Activated naive CD4-positive, alpha-beta T cell (primary cell): Measurements from ENCODE around the gene SLC22A17.

ENCODE experiments used
- DNase-seq, 4 experiments: peaks; one replicate each; lab custom pipeline; 2025; lab: John Stamatoyannopoulos, UW

SLC22A17 gene

GRCh38 chr14:23381871-23382270, 29.2 kb upstream of the SLC22A17 start:
- DNase-seq = no peak

DNA sequence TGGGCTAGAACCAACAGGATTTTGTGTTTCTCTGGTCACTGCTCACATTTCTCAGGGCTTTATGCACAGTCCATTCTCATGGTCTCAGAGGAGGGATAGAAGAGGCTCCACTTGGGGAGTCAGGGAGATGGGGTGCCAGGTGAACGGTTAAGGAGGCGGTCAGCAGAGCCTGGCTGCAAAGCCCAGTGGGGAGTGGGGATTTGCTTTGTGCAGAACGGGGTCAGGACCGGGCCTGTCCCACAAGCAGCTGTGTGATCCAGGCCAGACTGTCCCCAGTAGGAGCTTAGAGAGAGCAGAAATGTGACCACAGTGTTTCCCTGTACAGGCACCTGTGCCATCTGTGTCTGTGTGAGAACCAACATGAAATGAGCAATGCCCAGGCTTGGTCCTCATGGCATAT, 28.3 kb upstream of the SLC22A17 start:
- no peak for DNase-seq

- no peak for DNase-seq
These were observed 27.7 kb upstream of the SLC22A17 start for GRCh38 chr14:23380197-23380914.

DNA sequence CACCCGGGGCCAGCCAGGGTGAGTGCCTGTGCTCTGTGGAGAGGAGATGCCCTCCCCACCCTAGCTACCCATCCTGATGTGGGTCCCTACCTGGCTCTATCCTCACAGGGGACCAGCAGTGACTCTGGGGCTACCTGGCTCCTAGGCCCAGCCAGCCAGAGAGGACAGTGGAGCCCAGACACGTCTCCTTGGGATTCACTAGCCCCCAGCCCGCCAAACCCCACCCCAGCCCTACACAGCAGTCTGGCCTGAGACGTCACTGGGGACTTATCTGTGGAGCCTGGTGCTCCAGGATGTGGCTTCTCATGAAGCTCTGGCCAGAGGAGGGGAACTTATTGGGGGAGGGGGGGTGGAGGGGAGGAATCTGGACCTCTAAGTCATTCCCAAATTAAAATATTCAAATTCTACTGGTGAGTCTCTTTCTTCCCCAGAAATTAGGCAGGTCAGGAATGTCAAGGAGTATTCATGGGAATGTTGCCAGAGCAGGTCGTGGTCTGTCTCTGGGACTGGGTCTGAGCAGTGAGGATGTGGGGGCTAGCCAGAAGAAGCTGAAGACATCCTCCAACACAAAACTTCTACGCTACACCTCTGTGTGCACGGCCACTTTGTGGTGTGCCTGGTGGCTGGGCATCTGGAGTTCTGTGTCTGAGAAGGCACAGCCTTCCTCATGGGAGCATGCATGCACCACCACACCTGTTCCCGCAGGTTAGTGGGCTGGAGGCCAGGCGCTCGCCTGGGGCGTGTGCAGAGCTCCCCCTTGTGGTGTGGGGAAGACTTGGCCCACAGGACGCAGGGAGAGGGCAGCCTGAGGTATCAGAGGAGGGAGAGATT, 26.9 kb upstream of the SLC22A17 start:
- DNase-seq = peak; percentile 19 to 62 (median 46)

- DNase-seq = no peak
These were observed 26.0 kb upstream of the SLC22A17 start for GRCh38 chr14:23378612-23379220.

GRCh38 chr14:23377573-23378563, 25.2 kb upstream of the SLC22A17 start:
- DNase-seq = no peak

- no peak for DNase-seq
These were observed 24.5 kb upstream of the SLC22A17 start for GRCh38 chr14:23377198-23377550.

DNA sequence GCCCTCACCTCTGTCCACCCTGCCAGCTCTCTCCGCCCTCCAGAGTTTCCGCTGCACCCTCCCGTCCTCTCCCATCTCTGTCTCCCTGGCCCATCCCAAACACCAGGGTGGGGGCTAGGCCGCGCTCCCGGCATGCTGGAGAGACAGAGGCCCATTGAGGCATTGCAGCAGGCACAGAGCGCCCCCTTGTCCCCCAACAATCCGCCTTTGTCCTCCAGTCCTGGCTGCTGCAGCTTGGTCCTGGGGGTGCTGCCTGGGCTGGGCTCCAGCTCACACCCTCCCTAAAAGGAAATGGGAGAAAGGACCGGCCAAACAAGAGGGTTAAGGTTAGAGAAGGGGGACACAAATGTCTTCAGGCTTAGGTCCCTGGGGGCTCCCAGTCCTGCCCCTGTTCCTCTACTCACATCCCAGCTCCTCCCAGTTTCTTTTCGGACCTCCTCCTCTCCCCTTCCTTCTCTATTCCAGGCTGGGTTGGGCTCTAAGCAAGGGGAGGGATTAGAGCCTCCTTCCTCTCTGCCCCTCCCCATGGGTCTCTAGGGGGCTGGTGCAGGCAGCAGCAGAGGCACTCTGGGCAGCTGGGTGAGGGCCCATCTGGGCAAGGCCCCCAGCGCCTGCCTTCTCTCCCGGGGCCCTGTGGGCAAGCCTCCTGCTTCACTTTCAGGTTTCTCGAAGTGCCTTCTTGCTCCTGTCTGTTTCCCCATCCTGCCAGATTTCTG, 24.0 kb upstream of the SLC22A17 start, which contains the start of gene CMTM5:
Gene CMTM5, plus strand, starts transcription at position 565 of the 716 bp plus-strand sequence. CDS start 206 bp downstream, outside the sequence.
- no peak for DNase-seq

GRCh38 chr14:23375527-23376251, 23.0 kb upstream of the SLC22A17 start:
- DNase-seq = no peak

GRCh38 chr14:23373041-23373440, 20.4 kb upstream of the SLC22A17 start:
- DNase-seq = no peak

- no peak for DNase-seq
These were observed 19.8 kb upstream of the SLC22A17 start, which contains the start of gene IL25 for GRCh38 chr14:23372509-23372908. Gene IL25, plus strand, starts transcription at chr14:23372809.

- no peak for DNase-seq
These were observed 19.2 kb upstream of the SLC22A17 start for GRCh38 chr14:23371865-23372264.

GRCh38 chr14:23370221-23370620, 17.5 kb upstream of the SLC22A17 start:
- DNase-seq = no peak

- DNase-seq = no peak
These were observed 13.8 kb upstream of the SLC22A17 start for GRCh38 chr14:23366426-23366921.

GRCh38 chr14:23365732-23366425, 13.2 kb upstream of the SLC22A17 start:
- DNase-seq = no peak

DNA sequence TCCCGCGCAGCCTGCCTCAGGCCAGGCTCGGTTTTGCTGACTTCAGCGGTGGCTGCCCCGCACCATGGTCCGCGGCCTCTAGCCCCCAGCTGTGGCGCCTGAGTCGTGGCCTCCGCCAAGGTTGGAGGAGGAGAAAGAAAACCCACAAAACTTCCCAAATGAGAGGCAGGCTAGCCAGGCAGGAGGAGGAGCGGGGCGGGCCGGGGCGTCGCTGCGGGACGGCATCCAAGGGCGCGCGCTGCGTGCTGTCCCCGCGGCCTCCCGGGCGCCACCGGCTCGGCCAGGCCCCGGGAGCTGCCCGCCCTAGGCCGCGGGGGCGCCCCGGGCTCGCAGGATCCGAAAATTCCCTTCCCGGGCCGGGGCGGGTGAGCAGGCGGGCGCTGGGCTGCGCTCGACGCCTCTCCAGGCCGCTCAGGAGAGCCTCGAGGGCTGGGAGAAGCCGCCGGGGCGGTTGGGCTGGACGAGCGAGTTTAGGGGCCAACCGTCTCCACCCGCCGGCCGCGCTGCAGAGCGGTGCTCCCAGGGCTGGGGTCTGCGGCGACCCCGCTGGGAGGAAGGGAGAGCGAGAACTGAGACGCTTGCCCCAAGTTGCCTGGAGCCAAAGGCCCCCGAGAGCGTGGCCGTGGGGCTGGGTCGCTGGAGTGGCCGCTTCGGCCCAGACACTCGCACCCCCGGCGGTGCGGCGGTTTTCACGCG, 12.5 kb upstream of the SLC22A17 start, which contains the start of gene EFS:
Gene EFS, minus strand, starts transcription at position 137 of the 696 bp plus-strand sequence. CDS start 147 bp downstream, outside the sequence.
- DNase-seq = no peak

GRCh38 chr14:23364164-23365035, 11.7 kb upstream of the SLC22A17 start:
- DNase-seq = no peak

- no peak for DNase-seq
These were observed 9.5 kb upstream of the SLC22A17 start for GRCh38 chr14:23362200-23362599.
